ES-I3 (cell line): Measurements from ENCODE around the gene HEY2.

Source experiments
- H3K36me3 ChIP-seq: 2 replicates; pipeline ENCODE4 v1.6.1; 2013; ENCODE audit warnings: mild to moderate bottlenecking, low read length, control low read depth, moderate library complexity; ENCODE audit not compliant: insufficient read depth
- H3K4me1 ChIP-seq: 2 replicates; pipeline ENCODE4 v1.6.1; 2013; ENCODE audit warnings: mild to moderate bottlenecking, control low read depth, low read length; ENCODE audit not compliant: insufficient read depth
- H3K9ac ChIP-seq: 2 replicates; pipeline ENCODE4 v1.6.1; 2013; ENCODE audit warnings: low read depth, mild to moderate bottlenecking, low read length, moderate library complexity
- H3K9me3 ChIP-seq: 2 replicates; pipeline ENCODE4 v1.6.1; 2013; ENCODE audit warnings: mild to moderate bottlenecking, low read length, moderate library complexity; ENCODE audit not compliant: control insufficient read depth, insufficient read depth

HEY2 gene

GRCh38 chr6:125732398-125732797 lies 17.0 kb upstream of the HEY2 start:
- Histone ChIP-seq H3K4me1 (peaks cover 17% of the 10 kb centered on the region), H3K36me3 (no peaks in the 10 kb centered on the region), H3K9me3 (no peaks in the 10 kb centered on the region), H3K9ac (no peak overlapping the region)

GRCh38 chr6:125733516-125734300 lies 15.7 kb upstream of the HEY2 start:
- no peaks in the 10 kb centered on the region for H3K9me3 ChIP-seq
- H3K4me1 ChIP-seq, result peaks cover 13% of the 10 kb centered on the region
- no peak overlapping the region for H3K9ac ChIP-seq
- no peaks in the 10 kb centered on the region for H3K36me3 ChIP-seq

GRCh38 chr6:125738276-125738675 lies 11.2 kb upstream of the HEY2 start:
- Histone ChIP-seq H3K9ac (no peak overlapping the region), H3K9me3 (no peaks in the 10 kb centered on the region), H3K4me1 (peaks cover 10% of the 10 kb centered on the region; the same call in 1 of the 2 replicates), H3K36me3 (no peaks in the 10 kb centered on the region)

- Histone ChIP-seq H3K9ac (no peak overlapping the region), H3K4me1 (peaks cover 13% of the 10 kb centered on the region; the same call in 1 of the 2 replicates), H3K36me3 (no peaks in the 10 kb centered on the region), H3K9me3 (no peaks in the 10 kb centered on the region)
Measured at GRCh38 chr6:125739364-125739763, 10.1 kb upstream of the HEY2 start.

GRCh38 chr6:125741336-125741735 lies 8.1 kb upstream of the HEY2 start:
- Histone ChIP-seq H3K4me1 (peaks cover 28% of the 10 kb centered on the region; the same call in 1 of the 2 replicates), H3K9ac (no peak overlapping the region), H3K36me3 (no peaks in the 10 kb centered on the region), H3K9me3 (no peaks in the 10 kb centered on the region)

GRCh38 chr6:125742024-125742423 lies 7.4 kb upstream of the HEY2 start:
- Histone ChIP-seq H3K9ac (no peak overlapping the region), H3K4me1 (peaks cover 30% of the 10 kb centered on the region; the same call in 1 of the 2 replicates), H3K9me3 (no peaks in the 10 kb centered on the region), H3K36me3 (no peaks in the 10 kb centered on the region)

GRCh38 chr6:125742464-125743120 lies 6.8 kb upstream of the HEY2 start:
- H3K9ac ChIP-seq, result no peak overlapping the region
- peaks cover 30% of the 10 kb centered on the region; the same call in 1 of the 2 replicates for H3K4me1 ChIP-seq
- no peaks in the 10 kb centered on the region for H3K36me3 ChIP-seq
- H3K9me3 ChIP-seq, result no peaks in the 10 kb centered on the region

GRCh38 chr6:125743604-125744003 lies 5.8 kb upstream of the HEY2 start:
- H3K36me3 ChIP-seq, result no peaks in the 10 kb centered on the region
- H3K4me1 ChIP-seq, result peaks cover 30% of the 10 kb centered on the region; the same call in 1 of the 2 replicates
- H3K9me3 ChIP-seq, result no peaks in the 10 kb centered on the region
- H3K9ac ChIP-seq, result no peak overlapping the region

- Histone ChIP-seq H3K9me3 (no peaks in the 10 kb centered on the region), H3K4me1 (peaks cover 30% of the 10 kb centered on the region; the same call in 1 of the 2 replicates), H3K9ac (peak overlapping the region; percentile 0), H3K36me3 (no peaks in the 10 kb centered on the region)
Measured at GRCh38 chr6:125745281-125746018, 4.0 kb upstream of the HEY2 start.

- peaks cover 30% of the 10 kb centered on the region; the same call in 1 of the 2 replicates for H3K4me1 ChIP-seq
- no peaks in the 10 kb centered on the region for H3K36me3 ChIP-seq
- peak overlapping the region; percentile 76 for H3K9ac ChIP-seq
- H3K9me3 ChIP-seq, result no peaks in the 10 kb centered on the region
Measured at GRCh38 chr6:125746019-125746414, 3.4 kb upstream of the HEY2 start.

GRCh38 chr6:125746731-125747588 lies 2.5 kb upstream of the HEY2 start:
- Histone ChIP-seq H3K36me3 (no peaks in the 10 kb centered on the region), H3K9ac (peak overlapping the region; percentile 76), H3K4me1 (peaks cover 27% of the 10 kb centered on the region; the same call in 1 of the 2 replicates), H3K9me3 (no peaks in the 10 kb centered on the region)

- Histone ChIP-seq H3K9me3 (no peaks in the 10 kb centered on the region), H3K9ac (peak overlapping the region; percentile 76), H3K4me1 (peaks cover 20% of the 10 kb centered on the region; the same call in 1 of the 2 replicates), H3K36me3 (no peaks in the 10 kb centered on the region)
Measured at GRCh38 chr6:125747589-125748405, 1.6 kb upstream of the HEY2 start.
